ENCODE results near the gene PRKAG1.

DNA sequence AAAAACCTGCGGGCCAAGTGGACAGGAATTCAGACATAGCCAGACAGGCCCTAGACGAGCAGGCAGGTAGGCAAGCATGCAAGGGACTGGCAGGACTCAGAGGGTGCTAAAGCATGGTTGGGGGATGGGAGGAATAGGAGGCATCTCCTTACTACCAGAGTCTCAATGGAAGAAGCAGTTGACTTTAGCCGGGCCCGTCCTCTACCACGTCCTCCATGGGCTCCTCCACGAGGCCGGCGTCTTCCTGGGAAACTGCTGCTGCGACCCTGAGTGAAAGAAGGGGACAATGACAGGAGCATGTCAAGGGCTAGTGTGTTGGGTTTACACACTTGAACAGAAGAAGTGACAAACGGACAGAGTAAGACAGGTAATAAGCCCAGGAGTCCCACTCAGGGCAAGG lies 30.4 kb upstream of the PRKAG1 start:
- TF ChIP-seq, protein P1, sequence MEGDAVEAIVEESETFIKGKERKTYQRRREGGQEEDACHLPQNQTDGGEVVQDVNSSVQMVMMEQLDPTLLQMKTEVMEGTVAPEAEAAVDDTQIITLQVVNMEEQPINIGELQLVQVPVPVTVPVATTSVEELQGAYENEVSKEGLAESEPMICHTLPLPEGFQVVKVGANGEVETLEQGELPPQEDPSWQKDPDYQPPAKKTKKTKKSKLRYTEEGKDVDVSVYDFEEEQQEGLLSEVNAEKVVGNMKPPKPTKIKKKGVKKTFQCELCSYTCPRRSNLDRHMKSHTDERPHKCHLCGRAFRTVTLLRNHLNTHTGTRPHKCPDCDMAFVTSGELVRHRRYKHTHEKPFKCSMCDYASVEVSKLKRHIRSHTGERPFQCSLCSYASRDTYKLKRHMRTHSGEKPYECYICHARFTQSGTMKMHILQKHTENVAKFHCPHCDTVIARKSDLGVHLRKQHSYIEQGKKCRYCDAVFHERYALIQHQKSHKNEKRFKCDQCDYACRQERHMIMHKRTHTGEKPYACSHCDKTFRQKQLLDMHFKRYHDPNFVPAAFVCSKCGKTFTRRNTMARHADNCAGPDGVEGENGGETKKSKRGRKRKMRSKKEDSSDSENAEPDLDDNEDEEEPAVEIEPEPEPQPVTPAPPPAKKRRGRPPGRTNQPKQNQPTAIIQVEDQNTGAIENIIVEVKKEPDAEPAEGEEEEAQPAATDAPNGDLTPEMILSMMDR (IDR thresholded peaks at IDR 0.05; ENCODE audit: low read depth, low read length) = no peak
- TF ChIP-seq EZH2phosphoT487 (IDR thresholded peaks at IDR 0.05; ENCODE audit: low read depth) = no peak

All from OCI-LY3 (cell line).